GM18861 (cell line): ENCODE results near the gene LYST.
"Not testable (repeated sequence)": the region's sequence is repeated elsewhere in the genome, so short reads cannot be mapped to it uniquely, and the experiment has no call there.

Experiments used
- ATAC-seq: cut with Tn5 transposase; IDR thresholded peaks from one replicate; pipeline ENCODE4 v1.9.1; 2021; ENCODE audit not compliant: unreplicated experiment

Gene LYST

DNA sequence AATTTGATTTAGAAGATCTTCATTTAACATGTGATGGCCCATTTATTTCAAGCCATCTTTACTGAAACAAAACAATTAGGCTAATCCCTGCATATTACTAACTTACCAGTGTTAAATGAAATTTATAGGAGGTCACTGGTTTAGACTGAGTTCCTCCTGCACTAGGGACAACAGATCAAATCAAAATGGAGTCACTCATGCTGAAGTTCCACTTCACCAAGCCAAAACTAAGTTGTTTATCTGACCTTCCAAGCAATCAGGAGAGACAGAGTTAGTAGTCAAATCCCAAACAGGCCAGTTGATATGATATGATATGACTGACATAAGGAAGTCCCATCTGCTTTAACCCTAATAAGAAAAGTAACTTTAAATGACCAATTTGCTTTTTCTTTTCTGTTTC is 4.8 kb downstream of the LYST start:
- no peak for ATAC-seq

DNA sequence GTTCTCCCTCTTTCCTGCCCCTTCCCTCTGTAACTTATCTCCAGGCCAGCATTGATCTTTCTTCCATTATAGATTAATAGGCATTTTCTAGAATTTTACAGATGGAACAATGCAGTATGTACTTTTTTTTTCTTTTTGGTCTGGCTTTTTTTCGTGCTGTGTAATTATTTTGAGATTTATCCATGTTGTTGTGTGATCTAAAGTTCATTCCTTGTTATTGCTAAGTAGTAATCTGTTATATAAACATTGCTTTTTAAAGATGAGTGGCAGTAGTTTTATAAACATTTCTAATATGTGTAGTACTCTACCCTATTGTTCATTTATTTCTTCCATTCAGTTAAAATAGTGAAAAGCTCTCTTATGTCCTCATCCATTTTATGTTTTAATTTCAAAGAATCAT is 5.9 kb downstream of the LYST start:
- no peak for ATAC-seq

DNA sequence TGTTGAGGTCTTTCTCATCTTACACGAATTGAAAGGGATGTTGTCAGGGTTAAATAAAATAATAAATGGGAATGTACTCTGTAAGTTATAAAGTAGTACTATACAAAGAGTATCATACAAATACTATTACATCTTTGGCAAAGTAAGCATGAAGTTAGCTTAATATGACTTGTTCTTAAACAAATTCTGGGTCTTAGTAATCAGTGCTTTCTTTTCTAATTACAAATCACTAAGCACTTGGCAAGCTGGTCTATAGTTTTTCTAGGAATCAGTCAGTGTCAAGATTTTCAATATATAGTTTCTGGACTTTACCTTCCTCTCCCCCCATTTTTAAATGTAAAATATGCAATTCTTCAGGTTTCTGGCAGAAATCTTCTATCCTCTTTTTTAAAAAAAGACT is 6.9 kb downstream of the LYST start:
- ATAC-seq: no peak

DNA sequence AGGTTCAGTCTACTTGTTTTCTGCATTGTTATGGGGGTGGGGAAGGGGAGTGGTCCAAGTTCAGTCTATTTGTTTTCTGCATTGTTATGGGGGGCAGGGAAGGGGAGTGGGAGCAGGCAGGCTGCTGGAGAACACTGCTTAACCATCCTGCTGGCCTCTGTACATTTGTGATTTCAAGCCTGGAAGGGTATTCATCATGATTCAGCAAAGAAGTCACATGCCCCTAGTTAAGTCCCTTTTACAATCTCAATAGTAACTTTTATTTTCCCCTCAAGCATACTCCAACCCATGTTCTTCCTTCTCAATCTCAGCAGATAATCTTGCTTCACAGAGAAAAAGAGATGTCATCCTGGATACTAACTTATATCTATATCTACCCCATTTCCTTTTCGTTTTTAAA is 7.9 kb downstream of the LYST start:
- ATAC-seq: no peak

DNA sequence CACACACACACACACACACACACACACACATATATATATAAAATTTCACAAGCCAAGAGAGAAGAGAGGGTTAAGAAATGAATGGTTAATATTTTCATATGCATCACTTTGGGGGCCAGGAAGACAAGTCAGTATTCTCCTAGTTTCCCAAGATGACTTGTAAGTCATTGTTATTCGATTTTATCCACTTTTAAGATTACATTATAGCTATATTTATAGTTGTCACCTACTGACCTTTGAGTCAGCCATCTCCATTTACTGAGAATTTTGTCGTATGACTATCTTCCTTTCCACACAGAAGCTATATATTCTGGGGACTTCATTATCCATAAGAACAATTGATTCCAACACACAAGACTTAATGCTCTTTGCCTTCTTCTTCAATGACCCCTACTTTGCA is 8.9 kb downstream of the LYST start:
- ATAC-seq: no peak

DNA sequence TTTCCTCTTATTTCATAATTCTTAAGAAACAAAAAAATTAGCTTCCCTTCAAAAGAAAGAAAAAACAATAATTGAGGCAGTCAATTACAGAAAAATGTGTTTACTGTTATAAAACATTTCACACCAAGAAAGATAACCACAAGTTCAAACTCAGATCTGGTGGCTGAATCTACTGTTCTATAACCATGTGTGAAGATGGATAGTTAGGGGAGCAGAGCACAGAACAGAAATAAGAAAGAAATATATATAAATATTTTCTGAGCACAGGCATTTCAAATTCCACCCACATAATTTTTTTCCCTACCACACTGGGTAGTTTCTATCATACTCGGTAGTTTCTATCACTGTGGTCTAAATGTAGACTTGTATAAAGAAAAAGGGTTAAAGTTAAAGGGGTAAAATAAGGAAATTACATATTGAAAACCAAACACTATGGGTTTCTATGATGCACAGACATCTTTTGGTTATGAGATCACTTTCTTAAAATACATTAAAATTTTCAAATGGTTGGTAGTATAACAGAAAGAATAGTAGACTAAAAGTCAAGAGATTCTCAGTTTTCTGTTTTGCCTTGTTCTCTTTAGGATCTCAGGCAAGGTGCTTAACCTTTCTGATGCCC is 10.8 kb downstream of the LYST start:
- no peak for ATAC-seq

DNA sequence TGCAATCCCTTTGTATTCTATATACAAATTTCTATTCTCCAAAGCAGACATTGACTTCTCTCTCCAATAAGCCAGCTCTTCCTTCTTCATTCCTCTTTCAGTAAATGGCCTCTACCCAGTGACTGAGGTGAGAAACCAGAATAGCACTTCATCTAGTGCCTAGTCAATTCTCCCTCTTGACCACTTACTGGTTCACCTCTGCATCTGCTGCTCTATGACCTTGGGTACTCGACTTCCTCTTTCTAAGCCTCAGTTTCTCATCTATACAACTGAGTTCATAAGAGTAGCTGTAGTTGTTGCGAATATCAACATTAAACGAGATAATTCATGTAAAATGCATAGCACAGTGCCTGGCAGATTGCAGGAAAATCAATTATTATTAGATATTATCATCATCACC is 12.4 kb downstream of the LYST start:
- ATAC-seq: no peak

DNA sequence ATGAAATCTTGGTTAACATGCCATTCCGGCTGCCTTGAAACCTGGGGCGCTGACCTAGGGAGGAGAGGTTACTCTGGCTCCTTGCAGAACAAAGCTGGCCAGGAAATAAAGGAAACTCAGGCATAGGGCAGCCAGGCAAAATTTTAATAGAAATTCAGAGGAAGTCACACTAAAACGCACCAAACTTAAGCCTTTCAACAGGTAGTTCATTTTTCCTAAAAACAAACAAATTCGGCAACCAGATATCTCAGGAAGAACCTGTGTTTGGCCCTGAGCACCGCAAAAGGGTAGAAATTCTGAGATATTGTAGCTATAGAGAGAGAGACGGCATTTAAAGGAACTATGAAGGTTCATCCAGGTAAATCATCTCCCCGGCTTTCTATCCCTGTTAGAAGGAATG is 13.1 kb downstream of the LYST start:
- no peak for ATAC-seq

DNA sequence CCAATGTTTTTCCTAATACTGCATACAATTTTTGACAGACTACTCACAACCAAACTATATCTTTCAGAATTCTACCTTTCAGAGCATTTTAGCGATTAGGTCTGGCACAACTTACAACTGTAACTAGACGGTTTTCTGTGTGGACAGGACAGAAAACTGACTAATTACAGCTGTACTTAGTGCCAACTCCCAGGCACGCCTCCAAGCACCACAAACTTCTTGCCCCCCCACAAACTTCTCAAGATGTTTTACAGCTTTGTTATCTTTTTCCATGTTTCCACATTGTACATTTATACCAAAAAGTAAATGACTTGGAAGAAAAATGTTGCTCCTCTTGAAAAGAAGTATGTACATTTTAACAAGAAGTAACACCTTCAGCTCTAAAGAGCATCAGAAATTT is 13.8 kb downstream of the LYST start:
- ATAC-seq: no peak

DNA sequence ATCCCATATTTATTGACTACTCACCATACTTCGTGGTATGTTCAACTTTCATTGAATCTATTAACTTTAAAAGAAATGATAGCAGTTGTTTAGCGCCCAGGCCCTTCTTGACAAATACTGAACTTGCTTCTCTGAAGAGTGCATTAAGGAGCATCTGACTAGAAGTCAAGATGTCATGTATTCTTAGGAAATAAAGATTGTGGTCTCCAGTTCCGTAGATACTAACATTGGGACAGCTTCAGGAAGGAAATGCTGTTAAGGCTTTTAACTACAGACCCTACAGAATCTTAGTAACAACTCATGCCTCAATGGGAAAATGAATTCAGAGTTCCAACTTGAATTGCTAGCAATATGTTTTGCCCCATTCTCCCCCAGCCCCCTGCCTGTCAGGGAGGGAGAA is 14.8 kb downstream of the LYST start:
- no peak for ATAC-seq

DNA sequence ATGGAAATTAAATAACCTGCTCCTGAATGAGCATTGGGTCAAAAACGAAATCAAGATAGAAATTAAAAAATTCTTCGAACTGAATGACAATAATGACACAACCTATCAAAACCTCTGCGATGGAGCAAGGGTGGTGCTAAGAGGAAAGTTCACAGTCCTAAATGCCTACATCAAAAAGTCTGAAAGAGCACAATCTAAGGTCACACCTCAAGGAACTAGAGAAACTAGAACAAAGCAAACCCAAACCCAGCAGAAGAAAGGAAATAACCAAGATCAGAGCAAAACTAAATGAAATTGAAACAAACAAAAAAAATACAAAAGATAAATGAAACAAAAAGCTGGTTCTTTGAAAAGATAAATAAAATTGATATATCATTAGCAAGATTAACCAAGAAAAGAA is 18.5 kb downstream of the LYST start:
- ATAC-seq: not testable (repeated sequence)

DNA sequence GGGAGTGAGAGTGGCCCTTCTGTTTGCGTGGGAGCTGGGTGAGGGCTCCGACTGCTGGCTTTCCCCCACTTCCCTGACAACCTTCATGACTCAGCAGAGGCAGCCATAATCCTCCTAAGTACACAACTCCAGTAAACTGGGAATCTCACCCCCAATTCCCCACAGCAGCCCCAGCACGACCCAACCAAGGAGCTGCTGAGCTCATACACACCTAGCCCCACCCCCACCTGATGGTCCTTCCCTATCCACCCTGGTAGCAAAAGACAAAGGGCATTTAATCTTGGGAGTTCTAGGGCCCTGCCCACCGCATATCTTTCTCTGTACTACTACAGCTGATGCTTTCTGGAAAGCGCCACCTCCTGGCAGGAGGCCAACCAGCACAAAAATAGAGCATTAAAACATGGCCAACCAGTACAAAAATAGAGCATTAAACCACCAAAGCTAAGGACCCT is 21.0 kb downstream of the LYST start:
- ATAC-seq: not testable (repeated sequence)

DNA sequence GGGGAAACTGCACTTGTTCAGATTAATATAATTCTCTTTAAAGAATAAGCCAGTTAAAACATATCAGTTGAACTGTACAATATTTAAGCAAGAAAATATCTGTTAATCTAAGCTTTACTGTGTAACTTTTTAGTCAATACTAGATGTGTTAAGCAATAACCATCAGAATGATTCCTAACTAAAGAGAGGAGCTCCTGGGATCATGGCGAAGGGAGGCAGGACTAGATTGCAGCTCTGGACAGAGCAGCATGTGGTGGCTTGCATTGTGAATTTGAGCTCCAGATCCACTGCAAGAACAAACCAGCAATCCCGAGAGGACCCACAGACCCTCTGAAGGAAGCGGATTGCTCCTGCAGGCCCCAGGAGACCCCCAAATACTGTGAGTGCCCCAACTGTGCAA is 21.9 kb downstream of the LYST start:
- ATAC-seq: no peak

DNA sequence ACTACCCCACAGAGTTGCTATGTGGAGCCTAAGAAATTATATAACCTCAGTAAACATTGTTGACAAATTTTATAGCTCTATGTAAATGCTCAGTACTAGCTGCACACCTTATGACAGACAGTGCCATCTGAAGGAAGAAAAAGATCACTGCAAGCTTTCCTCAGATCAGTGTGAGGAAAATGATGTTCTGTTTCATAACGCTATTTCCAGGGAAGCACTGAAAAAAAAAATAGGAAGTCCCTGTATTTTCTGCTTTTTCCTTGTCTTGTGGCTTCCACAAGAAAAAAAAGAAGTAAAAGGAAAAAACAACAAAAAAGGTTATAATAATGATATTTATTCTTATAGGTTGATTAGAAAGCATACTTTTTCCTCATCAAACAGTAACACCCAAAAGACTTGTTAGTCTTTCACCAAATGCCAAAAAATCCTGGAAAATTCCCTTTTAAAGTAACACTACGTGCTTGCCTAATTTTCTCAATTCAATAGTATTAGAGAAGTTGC is 23.2 kb downstream of the LYST start:
- ATAC-seq: peak; percentile 73

DNA sequence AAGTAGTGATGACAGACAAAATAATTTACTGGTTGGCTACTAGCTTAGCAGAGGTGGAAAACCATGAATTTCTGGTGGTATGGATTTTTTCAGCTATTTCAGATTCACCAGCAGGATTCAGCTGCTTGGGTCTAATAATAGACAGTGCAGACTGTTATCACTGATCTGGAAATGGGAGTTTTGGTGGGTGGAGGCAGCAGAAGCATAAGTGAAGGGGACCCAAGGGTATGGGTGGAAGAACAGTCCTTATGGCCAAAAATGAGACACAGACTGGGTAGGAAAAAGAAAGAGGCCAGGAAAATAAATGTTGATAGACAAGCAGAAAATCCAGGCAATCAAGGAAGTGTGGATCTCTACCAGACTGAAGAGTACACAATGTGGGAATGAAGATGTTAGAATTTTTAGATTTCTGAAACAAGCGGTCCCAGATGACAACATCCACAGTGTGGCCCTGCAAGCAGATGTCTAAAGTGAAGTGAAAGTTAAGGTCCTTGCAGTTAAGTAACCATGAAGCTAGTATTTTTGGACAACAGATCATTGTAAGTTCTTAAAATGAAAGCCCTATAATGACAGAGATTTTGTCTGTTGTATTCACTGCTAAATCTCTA is 24.7 kb downstream of the LYST start:
- ATAC-seq: peak; percentile 65

DNA sequence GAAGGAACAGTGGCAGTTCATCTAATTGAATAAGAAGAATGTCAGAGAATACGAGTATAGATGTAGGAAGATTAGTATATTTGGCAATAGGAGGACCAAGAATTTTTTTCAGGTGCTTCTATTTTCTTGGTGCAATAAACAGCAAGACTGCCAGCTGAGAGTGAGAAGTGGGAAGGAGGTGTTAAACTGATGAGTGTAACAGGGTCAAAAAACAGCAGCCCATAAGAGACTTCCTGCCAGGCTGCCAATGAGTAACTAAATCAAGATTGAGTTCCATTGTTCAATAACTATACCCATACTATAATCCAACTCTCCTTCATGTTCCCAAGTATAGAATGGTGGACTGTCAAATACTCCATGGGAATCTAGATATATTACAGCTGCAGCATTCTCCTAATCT is 28.7 kb downstream of the LYST start:
- no peak for ATAC-seq

DNA sequence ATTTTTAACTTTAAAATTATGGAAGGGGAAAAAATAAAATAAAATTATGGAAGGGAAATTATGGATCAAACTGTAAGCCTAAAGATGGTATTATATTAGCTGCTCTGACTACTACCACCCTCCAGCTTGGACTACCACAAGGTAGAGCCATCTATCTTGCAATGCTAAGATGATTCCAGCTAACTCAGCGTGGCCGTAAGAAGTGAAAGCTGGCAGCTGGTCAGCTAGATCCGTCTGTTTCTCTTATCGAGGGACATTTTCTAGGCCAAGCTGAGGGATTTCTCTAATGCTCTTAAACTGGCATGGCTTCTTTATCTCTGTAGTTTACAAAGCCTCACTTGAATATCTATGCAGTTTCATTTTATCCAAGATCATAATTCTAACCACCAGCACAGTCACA is 31.5 kb downstream of the LYST start:
- no peak for ATAC-seq

DNA sequence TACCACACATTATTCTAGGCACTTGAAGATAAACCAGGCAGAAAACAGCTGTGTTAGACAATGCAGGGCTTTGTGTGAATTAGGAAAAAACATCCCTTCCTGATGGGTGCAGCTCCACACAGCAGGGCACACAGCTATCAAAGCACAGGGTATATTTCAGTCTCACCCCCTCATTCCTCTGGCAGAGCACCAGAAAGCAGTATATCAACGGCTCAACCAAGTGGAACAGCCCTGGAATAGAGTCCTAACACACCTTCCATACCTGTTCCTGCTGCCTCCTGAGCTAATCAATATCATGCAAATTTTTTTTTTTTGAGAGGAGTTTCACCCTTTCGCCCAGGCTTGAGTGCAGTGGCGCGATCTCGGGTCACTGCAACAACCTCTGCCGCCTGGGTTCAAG is 32.1 kb downstream of the LYST start:
- no peak for ATAC-seq

DNA sequence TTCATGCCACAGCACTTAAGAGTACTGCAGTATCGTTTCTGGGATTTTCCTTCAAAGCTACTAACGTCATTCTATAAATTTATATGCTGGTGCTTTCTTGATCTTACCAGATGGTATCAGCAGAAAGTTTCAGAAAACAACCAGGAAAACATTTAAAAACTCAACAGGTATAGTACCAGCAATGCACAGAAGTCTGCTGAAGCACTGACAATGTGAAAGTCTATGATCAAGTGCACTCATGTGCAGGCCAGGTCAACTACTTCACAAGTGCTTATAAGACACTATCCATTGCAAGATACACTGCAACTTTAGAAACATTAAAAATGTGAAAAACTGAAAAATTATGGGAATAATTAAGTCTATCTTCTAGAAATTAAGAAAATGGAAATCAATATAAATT is 34.7 kb downstream of the LYST start:
- no peak for ATAC-seq

DNA sequence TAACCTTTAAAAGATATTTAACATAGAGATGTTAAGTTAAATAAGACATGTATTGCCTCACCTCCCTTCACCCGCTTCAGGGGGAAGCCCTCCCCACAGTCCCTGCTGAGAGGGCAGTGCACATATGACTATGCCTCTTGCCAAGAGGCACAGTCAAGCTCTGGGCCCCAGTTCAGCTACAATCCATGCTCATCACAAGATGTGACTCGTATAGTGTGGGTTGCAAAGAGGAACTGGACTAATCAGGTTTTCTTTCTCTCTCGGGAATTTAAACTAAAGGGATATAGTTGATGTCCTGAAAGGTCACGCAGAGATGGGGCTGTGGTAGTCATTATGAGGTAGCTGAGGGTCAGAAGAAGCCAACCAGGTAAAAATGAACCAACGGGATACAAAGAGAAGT is 35.6 kb downstream of the LYST start:
- peak; percentile 84 for ATAC-seq

DNA sequence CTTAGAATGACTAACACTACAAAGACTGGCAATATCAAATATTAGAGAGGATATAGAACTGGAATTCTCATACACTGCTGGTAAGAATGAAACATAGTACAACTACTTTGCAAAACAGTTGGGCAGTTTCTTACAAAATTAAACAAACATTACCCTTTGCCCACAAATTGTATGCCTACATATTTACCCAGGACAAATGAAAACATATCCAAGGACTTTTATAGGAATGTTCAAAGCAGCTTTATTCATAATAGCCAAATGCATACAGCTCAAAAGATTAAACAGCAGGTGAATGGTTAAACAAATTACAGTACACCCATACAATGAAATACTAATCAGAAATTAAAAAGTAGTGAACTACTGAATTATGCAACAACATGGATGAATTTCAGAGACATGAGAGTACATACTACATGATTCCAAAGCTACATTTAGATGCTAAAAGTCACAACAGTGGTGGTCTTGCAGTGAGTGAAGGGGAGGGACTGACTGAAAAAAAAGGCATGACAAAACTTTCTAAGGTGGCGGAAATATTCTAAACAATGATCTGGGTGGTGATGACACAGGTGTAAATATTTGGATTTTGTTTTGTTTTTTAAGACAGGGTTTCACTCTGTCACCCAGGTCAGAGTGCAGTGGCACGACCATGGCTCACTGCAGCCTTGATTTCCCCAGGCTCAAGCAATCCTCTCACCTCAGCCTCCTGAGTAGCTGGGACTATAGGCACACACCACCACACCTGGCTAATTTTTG is 40.4 kb downstream of the LYST start:
- no peak for ATAC-seq

DNA sequence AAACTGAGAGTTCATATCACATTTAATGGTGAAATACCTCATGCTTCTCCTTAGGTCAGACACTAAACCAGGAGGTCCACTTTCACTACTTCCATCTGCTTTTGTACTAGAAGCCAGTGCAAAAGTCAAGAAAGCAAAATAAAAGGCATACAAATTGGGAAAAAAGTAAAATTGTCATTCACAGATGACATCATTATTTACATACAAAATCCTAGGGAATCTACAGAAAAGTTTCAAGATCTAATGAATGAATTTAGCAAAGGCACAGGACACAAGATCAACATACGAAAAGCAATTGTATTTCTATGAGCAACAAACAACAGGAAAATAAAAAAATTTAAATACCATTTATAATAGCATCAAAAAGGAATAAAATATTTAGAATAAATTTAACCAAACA is 41.5 kb downstream of the LYST start:
- no peak for ATAC-seq
